Measurements from ENCODE around the gene PTPN9. TPM values are rescaled to one million over a fixed set of nuclear protein-coding genes. Genes with fewer than 3 reads are reported as not detected.

The PTPN9 gene
- total and polyA plus RNA-seq, 8 donors, result 21.9 to 50.4 (median 43.0) TPM

GRCh38 chr15:75460646-75461045 is 118.5 kb downstream of the PTPN9 start:
- DNase-seq, result peak in 1 of 4 donors; percentile 24
- no peak overlapping the region for H3K4me3 ChIP-seq
- no peak overlapping the region for H3K27ac ChIP-seq
- no peak for TF ChIP-seq CTCF (IDR thresholded peaks at IDR 0.05)
- no peaks in the 10 kb centered on the region for H3K27me3 ChIP-seq
- peaks cover 8 to 16% of the 10 kb centered on the region in 2 donors for H3K4me1 ChIP-seq
- no peak for ATAC-seq
- peaks cover 0 to under 1% of the 10 kb centered on the region in 2 donors for H3K36me3 ChIP-seq
- no peaks in the 10 kb centered on the region for H3K9me3 ChIP-seq
- intact Hi-C loops (cut with DNase I), result no loop called here

- Histone ChIP-seq H3K4me1 (peaks cover 8 to 16% of the 10 kb centered on the region in 2 donors), H3K36me3 (no peaks in the 10 kb centered on the region), H3K27ac (no peak overlapping the region), H3K4me3 (no peak overlapping the region), H3K9me3 (no peaks in the 10 kb centered on the region), H3K27me3 (no peaks in the 10 kb centered on the region)
- no peak for ATAC-seq
- no peak for TF ChIP-seq CTCF (IDR thresholded peaks at IDR 0.05)
- intact Hi-C loops (cut with DNase I), result no loop called here
- DNase-seq, result no peak
Measured at GRCh38 chr15:75459581-75459980, 119.5 kb downstream of the PTPN9 start.

- Histone ChIP-seq H3K4me1 (peaks cover 16 to 33% of the 10 kb centered on the region in 2 donors), H3K4me3 (peak overlapping the region in 1 of 2 donors; percentile 92), H3K27ac (peak overlapping the region; percentile 93 to 94), H3K36me3 (no peaks in the 10 kb centered on the region), H3K27me3 (no peaks in the 10 kb centered on the region), H3K9me3 (no peaks in the 10 kb centered on the region)
- intact Hi-C loops (cut with DNase I), result no loop called here
- no peak for ATAC-seq
- DNase-seq, result peak in 1 of 4 donors; percentile 8
- no peak for TF ChIP-seq CTCF (IDR thresholded peaks at IDR 0.05)
Measured at GRCh38 chr15:75456710-75457109, 122.4 kb downstream of the PTPN9 start.

GRCh38 chr15:75455982-75456531 is 123.1 kb downstream of the PTPN9 start:
- Histone ChIP-seq H3K27ac (peak overlapping the region; percentile 93 to 94), H3K4me1 (peaks cover 16 to 33% of the 10 kb centered on the region in 2 donors), H3K36me3 (no peaks in the 10 kb centered on the region), H3K4me3 (peak overlapping the region; percentile 92 to 96), H3K27me3 (no peaks in the 10 kb centered on the region), H3K9me3 (no peaks in the 10 kb centered on the region)
- DNase-seq (peak in 3 of 4 donors; percentile 42 to 84 (median 64)), ATAC-seq (no peak)
- TF ChIP-seq CTCF (IDR thresholded peaks at IDR 0.05), result no peak
- intact Hi-C loops (cut with DNase I), result no loop called here

- intact Hi-C loops (cut with DNase I), result no loop called here
- no peak for TF ChIP-seq CTCF (IDR thresholded peaks at IDR 0.05)
- DNase-seq (peak; percentile 86 to 95 (median 92)), ATAC-seq (peak; percentile 36)
- H3K9me3 ChIP-seq, result no peaks in the 10 kb centered on the region
- peaks cover 16 to 33% of the 10 kb centered on the region in 2 donors for H3K4me1 ChIP-seq
- H3K27ac ChIP-seq, result peak overlapping the region; percentile 93 to 94
- H3K27me3 ChIP-seq, result no peaks in the 10 kb centered on the region
- peak overlapping the region; percentile 92 to 96 for H3K4me3 ChIP-seq
- no peaks in the 10 kb centered on the region for H3K36me3 ChIP-seq
Measured at GRCh38 chr15:75455424-75455981, 123.6 kb downstream of the PTPN9 start.

Data from left lung (tissue), 10 donors.